ENCODE measurements around the gene NRP2. TPM values are rescaled to one million over a fixed set of nuclear protein-coding genes. Genes with fewer than 3 reads are reported as not detected.

NRP2 gene
- total and polyA plus RNA-seq, 7 experiments from 2014 or later: 0.35 to 23.7 (median 1.4) TPM

DNA sequence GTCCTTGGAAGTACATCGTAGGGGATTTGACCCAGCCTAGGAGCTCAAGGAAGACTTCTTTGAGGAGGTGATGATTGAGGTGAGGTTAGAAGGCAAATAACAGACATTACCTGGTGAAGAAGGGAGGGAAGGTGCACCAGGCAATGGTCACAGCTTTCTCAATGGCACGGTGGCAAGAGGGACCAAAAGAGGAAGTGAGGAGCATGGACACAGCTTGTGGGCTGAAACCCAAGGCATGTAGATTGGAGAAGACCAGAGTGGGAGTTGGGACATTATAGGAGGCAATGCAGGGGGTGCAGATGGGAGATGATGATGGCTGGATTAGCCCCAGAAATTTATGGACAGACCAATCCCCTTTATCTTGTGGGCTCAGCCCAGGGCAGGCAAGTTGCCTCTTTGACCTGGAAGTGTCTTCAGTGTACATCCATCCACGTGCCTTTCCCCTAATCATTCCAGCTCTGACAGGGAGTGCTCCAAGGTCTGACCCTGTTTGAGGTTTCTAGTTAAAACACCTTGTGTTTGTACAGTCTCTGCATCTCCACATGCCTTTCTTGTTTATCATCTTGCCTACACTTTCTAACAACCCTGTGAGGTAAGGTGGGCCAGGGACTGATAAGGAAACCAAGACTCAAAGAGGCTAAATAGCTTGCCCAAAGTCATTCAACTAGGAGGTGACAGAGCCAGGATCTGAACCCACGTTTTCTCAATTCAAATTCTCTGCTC is 59.1 kb downstream of the NRP2 start:
- Histone ChIP-seq H3K36me3 (ENCODE audit: control insufficient read depth in 2 of 3, insufficient read depth in 3 of 3, low read length in 3 of 3) (no peaks in the 10 kb centered on the region), H3K27me3 (ENCODE audit: control insufficient read depth in 2 of 2, insufficient read depth in 2 of 2, low read length in 2 of 2) (no peaks in the 10 kb centered on the region), H3K9me3 (ENCODE audit: control insufficient read depth in 2 of 3, low read length in 3 of 3) (no peaks in the 10 kb centered on the region), H3K4me3 (ENCODE audit: low read length) (no peak overlapping the region), H3K27ac (ENCODE audit: low read depth, low read length) (no peak overlapping the region), H3K4me1 (ENCODE audit: control insufficient read depth in 2 of 2, insufficient read depth in 2 of 2, low read length in 2 of 2) (no peaks in the 10 kb centered on the region)
- peaks cover 0 to 8% (median 0%) of the 10 kb centered on the region in 5 donors for H3K36me3 Mint-ChIP-seq
- intact Hi-C loops (cut with micrococcal nuclease): no loop called here
- ATAC-seq (no peak), DNase-seq (no peak)
- H3K27ac Mint-ChIP-seq: no peak overlapping the region
- CTCF ChIA-PET: interaction anchor here (0.6 to 0.9 kb wide), 2 partner anchors 185 to 912 kb away, joined by 4 to 6 read pairs; no protein-coding TSS in a partner anchor
- H3K9me3 Mint-ChIP-seq: peaks cover 0 to 3% (median 0%) of the 10 kb centered on the region in 11 donors
- no peak overlapping the region for H3K4me3 Mint-ChIP-seq
- POLR2A ChIA-PET: no interaction called here
- peaks cover 0 to 2% (median 0%) of the 10 kb centered on the region in 7 donors for H3K4me1 Mint-ChIP-seq
- peaks cover 0 to 15% (median 0%) of the 10 kb centered on the region in 5 donors for H3K27me3 Mint-ChIP-seq

DNA sequence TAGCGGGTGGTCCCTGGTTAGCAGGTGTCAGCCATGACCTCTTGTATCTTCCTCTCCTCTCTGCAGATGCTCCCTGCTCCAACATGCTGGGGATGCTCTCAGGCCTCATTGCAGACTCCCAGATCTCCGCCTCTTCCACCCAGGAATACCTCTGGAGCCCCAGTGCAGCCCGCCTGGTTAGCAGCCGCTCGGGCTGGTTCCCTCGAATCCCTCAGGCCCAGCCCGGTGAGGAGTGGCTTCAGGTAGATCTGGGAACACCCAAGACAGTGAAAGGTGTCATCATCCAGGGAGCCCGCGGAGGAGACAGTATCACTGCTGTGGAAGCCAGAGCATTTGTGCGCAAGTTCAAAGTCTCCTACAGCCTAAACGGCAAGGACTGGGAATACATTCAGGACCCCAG is 60.8 kb downstream of the NRP2 start:
- CTCF ChIA-PET: no interaction called here
- Mint-ChIP-seq H3K4me3 (no peak overlapping the region), H3K27me3 (peaks cover 0 to 17% (median 0%) of the 10 kb centered on the region in 5 donors), H3K36me3 (peaks cover 0 to 8% (median 0%) of the 10 kb centered on the region in 5 donors), H3K27ac (no peak overlapping the region), H3K4me1 (peaks cover 0 to 2% (median 0%) of the 10 kb centered on the region in 7 donors), H3K9me3 (peaks cover 0 to under 1% (median 0%) of the 10 kb centered on the region in 11 donors)
- Histone ChIP-seq H3K4me3 (ENCODE audit: low read length) (no peak overlapping the region), H3K36me3 (ENCODE audit: control insufficient read depth in 2 of 3, insufficient read depth in 3 of 3, low read length in 3 of 3) (no peaks in the 10 kb centered on the region), H3K27ac (ENCODE audit: low read depth, low read length) (no peak overlapping the region), H3K9me3 (ENCODE audit: control insufficient read depth in 2 of 3, low read length in 3 of 3) (no peaks in the 10 kb centered on the region), H3K4me1 (ENCODE audit: control insufficient read depth in 2 of 2, insufficient read depth in 2 of 2, low read length in 2 of 2) (no peaks in the 10 kb centered on the region), H3K27me3 (ENCODE audit: control insufficient read depth in 2 of 2, insufficient read depth in 2 of 2, low read length in 2 of 2) (no peaks in the 10 kb centered on the region)
- intact Hi-C loops (cut with micrococcal nuclease): no loop called here
- POLR2A ChIA-PET: no interaction called here
- ATAC-seq (no peak), DNase-seq (no peak)

DNA sequence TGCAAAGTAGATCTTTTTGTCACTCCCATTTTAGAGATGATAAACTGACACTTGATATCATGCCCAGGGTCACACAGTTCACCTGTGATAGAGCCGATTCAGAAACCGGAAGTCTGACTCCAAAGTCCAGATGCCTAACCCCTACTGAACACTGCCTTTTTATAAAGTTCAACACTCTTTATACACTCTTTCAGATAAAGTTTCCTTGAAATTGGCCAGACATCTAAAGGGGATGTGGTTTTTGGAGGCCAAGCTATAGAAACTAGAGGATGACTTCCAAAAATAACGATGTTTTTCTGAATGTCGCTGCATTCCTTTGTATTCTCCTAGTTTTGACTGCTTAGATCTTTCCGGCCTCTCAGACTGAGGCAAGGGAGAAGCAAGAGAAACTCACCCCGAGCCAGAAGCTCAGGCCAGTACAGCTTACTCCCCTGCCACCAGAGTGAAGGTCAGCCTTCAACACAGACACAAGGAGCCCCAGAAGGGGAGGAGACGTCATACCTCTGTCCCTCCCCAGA is 61.8 kb downstream of the NRP2 start:
- Histone ChIP-seq H3K9me3 (ENCODE audit: control insufficient read depth in 2 of 3, low read length in 3 of 3) (no peaks in the 10 kb centered on the region), H3K27ac (ENCODE audit: low read depth, low read length) (no peak overlapping the region), H3K36me3 (ENCODE audit: control insufficient read depth in 2 of 3, insufficient read depth in 3 of 3, low read length in 3 of 3) (no peaks in the 10 kb centered on the region), H3K4me1 (ENCODE audit: control insufficient read depth in 2 of 2, insufficient read depth in 2 of 2, low read length in 2 of 2) (no peaks in the 10 kb centered on the region), H3K4me3 (ENCODE audit: low read length) (no peak overlapping the region), H3K27me3 (ENCODE audit: control insufficient read depth in 2 of 2, insufficient read depth in 2 of 2, low read length in 2 of 2) (no peaks in the 10 kb centered on the region)
- Mint-ChIP-seq H3K4me1 (peaks cover 0 to 2% (median 0%) of the 10 kb centered on the region in 7 donors), H3K27me3 (peaks cover 0 to 18% (median 0%) of the 10 kb centered on the region in 5 donors), H3K9me3 (no peaks in the 10 kb centered on the region), H3K36me3 (peaks cover 0 to 8% (median 0%) of the 10 kb centered on the region in 5 donors), H3K27ac (no peak overlapping the region), H3K4me3 (no peak overlapping the region)
- intact Hi-C loops (cut with micrococcal nuclease): no loop called here
- DNase-seq (no peak), ATAC-seq (no peak)
- ChIA-PET CTCF (no interaction called here), POLR2A (no interaction called here)

DNA sequence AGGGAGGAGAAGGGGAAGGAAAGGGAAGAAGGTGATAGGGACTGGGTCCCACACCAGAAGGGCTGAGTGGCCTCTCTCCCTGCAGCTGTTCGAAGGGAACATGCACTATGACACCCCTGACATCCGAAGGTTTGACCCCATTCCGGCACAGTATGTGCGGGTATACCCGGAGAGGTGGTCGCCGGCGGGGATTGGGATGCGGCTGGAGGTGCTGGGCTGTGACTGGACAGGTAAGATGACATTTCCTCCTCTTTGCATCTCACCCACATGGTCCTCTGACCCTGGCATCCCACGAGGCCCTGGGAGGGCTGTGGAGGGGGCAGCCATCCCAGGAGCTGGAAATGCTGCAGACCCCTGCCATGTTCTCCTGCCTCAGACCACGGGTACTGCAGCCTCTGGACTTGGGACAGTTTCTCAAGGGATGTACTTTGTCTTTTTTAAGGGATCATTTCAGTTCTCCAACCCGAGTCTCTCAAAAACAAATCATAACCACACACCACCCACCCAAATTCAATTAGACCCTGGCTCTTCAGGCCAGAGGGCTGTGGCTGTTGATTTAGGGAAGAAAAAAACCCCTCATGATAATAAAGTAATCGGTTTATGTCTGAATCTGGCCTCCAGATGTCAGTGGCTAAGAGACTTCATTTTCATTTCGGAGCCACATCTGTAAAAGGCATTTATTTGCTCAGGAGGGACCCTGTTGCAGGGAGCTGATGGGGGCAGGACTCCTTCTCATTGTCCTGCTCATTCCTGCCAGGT is 63.5 kb downstream of the NRP2 start:
- ATAC-seq (no peak), DNase-seq (no peak)
- Mint-ChIP-seq H3K4me1 (peaks cover 0 to 2% (median 0%) of the 10 kb centered on the region in 7 donors), H3K27me3 (peaks cover 3 to 23% (median 6%) of the 10 kb centered on the region in 5 donors), H3K27ac (no peak overlapping the region), H3K36me3 (peaks cover 0 to 5% (median 0%) of the 10 kb centered on the region in 5 donors), H3K4me3 (no peak overlapping the region), H3K9me3 (no peaks in the 10 kb centered on the region)
- H3K27ac ChIP-seq (ENCODE audit: low read depth, low read length): no peak overlapping the region
- H3K27me3 ChIP-seq (ENCODE audit: control insufficient read depth in 2 of 2, insufficient read depth in 2 of 2, low read length in 2 of 2): no peaks in the 10 kb centered on the region
- ChIA-PET POLR2A (no interaction called here), CTCF (no interaction called here)
- no peaks in the 10 kb centered on the region for H3K9me3 ChIP-seq (ENCODE audit: control insufficient read depth in 2 of 3, low read length in 3 of 3)
- intact Hi-C loops (cut with micrococcal nuclease): no loop called here
- no peak overlapping the region for H3K4me3 ChIP-seq (ENCODE audit: low read length)
- H3K36me3 ChIP-seq (ENCODE audit: control insufficient read depth in 2 of 3, insufficient read depth in 3 of 3, low read length in 3 of 3): no peaks in the 10 kb centered on the region
- no peaks in the 10 kb centered on the region for H3K4me1 ChIP-seq (ENCODE audit: control insufficient read depth in 2 of 2, insufficient read depth in 2 of 2, low read length in 2 of 2)

DNA sequence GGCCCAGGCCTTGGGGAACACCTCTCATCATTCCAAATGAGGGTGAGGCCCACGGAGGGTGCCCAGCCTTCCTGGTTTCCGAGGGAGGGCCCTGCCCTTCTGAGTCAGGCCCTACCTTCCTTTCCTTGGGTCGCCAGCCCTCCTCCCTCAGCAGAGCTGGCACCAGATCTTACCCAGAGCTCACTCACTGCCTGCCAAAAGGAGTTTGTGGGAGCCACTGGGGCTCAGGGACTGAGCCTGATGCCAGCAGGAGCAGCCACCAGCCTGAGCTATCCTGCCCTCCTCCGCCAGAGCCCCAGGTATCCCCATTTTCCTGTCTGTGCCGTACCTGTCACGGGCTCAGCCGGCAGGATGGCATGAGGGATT is 64.1 kb downstream of the NRP2 start:
- intact Hi-C loops (cut with micrococcal nuclease): no loop called here
- Histone ChIP-seq H3K4me3 (ENCODE audit: low read length) (no peak overlapping the region), H3K9me3 (ENCODE audit: control insufficient read depth in 2 of 3, low read length in 3 of 3) (no peaks in the 10 kb centered on the region), H3K27me3 (ENCODE audit: control insufficient read depth in 2 of 2, insufficient read depth in 2 of 2, low read length in 2 of 2) (no peaks in the 10 kb centered on the region), H3K4me1 (ENCODE audit: control insufficient read depth in 2 of 2, insufficient read depth in 2 of 2, low read length in 2 of 2) (no peaks in the 10 kb centered on the region), H3K36me3 (ENCODE audit: control insufficient read depth in 2 of 3, insufficient read depth in 3 of 3, low read length in 3 of 3) (no peaks in the 10 kb centered on the region), H3K27ac (ENCODE audit: low read depth, low read length) (no peak overlapping the region)
- Mint-ChIP-seq H3K36me3 (peaks cover 0 to 3% (median 0%) of the 10 kb centered on the region in 5 donors), H3K4me1 (no peaks in the 10 kb centered on the region), H3K4me3 (no peak overlapping the region), H3K27me3 (peaks cover 4 to 18% (median 7%) of the 10 kb centered on the region in 5 donors), H3K9me3 (no peaks in the 10 kb centered on the region), H3K27ac (no peak overlapping the region)
- DNase-seq: no peak
- no peak for ATAC-seq
- ChIA-PET CTCF (no interaction called here), POLR2A (no interaction called here)

DNA sequence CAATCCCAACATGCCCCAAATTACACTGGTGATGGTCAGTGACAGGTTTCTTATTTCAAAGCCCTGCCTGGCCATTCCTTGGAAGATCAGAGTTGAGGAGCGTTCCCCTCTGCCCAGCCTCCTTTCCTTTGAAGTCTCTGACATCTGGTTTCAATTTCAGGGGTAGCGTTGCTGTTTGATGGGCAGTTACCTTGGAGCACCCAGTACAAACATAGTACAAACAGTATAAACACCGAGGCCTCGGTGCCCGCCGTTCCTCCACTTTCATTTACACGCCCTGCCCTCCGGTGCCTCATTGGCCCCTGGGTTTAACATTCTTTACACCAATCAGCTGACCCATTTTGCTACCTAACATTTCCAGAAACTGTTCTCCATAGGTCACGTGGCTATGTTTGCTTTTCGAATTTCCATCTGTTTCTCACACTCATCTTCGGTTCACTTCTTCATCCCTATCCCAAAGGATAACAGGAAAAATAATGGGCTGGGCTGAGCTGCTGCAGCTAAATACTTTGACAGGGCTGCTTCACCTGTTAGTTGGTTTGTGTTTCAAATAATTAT is 65.6 kb downstream of the NRP2 start:
- CTCF ChIA-PET: no interaction called here
- no peak overlapping the region for H3K27ac ChIP-seq (ENCODE audit: low read depth, low read length)
- Mint-ChIP-seq H3K36me3 (no peaks in the 10 kb centered on the region), H3K27ac (no peak overlapping the region), H3K9me3 (no peaks in the 10 kb centered on the region), H3K4me3 (no peak overlapping the region), H3K27me3 (peaks cover 5 to 17% (median 7%) of the 10 kb centered on the region in 5 donors), H3K4me1 (no peaks in the 10 kb centered on the region)
- intact Hi-C loops (cut with micrococcal nuclease): no loop called here
- no peak overlapping the region for H3K4me3 ChIP-seq (ENCODE audit: low read length)
- POLR2A ChIA-PET: no interaction called here
- H3K9me3 ChIP-seq (ENCODE audit: control insufficient read depth in 2 of 3, low read length in 3 of 3): no peaks in the 10 kb centered on the region
- DNase-seq (no peak), ATAC-seq (no peak)
- H3K4me1 ChIP-seq (ENCODE audit: control insufficient read depth in 2 of 2, insufficient read depth in 2 of 2, low read length in 2 of 2): no peaks in the 10 kb centered on the region
- H3K27me3 ChIP-seq (ENCODE audit: control insufficient read depth in 2 of 2, insufficient read depth in 2 of 2, low read length in 2 of 2): no peaks in the 10 kb centered on the region
- H3K36me3 ChIP-seq (ENCODE audit: control insufficient read depth in 2 of 3, insufficient read depth in 3 of 3, low read length in 3 of 3): no peaks in the 10 kb centered on the region
